Activated CD4-positive, alpha-beta T cell treated with anti-CD3 and anti-CD28 coated beads, Interleukin-2, amount 50 U/mL, for 16 hours (primary cell): Measurements from ENCODE around the gene PROM1.

Source experiments
- DNase-seq: peaks from one replicate; pipeline ENCODE4 v3.0.0-alpha.2; 2020

Gene PROM1

GRCh38 chr4:15982842-15983524 is 100.8 kb downstream of the PROM1 start:
- no peak for DNase-seq

- no peak for DNase-seq
Measured at GRCh38 chr4:15976456-15977447, 107.1 kb downstream of the PROM1 start.

- no peak for DNase-seq
Measured at GRCh38 chr4:15971068-15971801, 112.6 kb downstream of the PROM1 start.

GRCh38 chr4:15968551-15969300 is 115.1 kb downstream of the PROM1 start:
- DNase-seq: no peak

GRCh38 chr4:15965325-15965724 is 118.5 kb downstream of the PROM1 start:
- DNase-seq: no peak

GRCh38 chr4:15964159-15964558 is 119.7 kb downstream of the PROM1 start:
- DNase-seq: no peak

GRCh38 chr4:15963576-15963975 is 120.2 kb downstream of the PROM1 start:
- DNase-seq: peak; percentile 29

- DNase-seq: peak; percentile 45
Measured at GRCh38 chr4:15963001-15963451, 120.8 kb downstream of the PROM1 start, which contains the start of gene FGFBP2. Gene FGFBP2 (minus strand): TSS chr4:15963175. CDS start chr4:15963129, 46 bp downstream.

- no peak for DNase-seq
Measured at GRCh38 chr4:15961781-15962510, 121.9 kb downstream of the PROM1 start.

GRCh38 chr4:15958562-15958961 is 125.3 kb downstream of the PROM1 start:
- no peak for DNase-seq

- peak; percentile 73 for DNase-seq
Measured at GRCh38 chr4:15956179-15956850, 127.5 kb downstream of the PROM1 start.

- DNase-seq: no peak
Measured at GRCh38 chr4:15955670-15956069, 128.2 kb downstream of the PROM1 start.

GRCh38 chr4:15953625-15954024 is 130.2 kb downstream of the PROM1 start:
- no peak for DNase-seq

GRCh38 chr4:15951781-15952180 is 132.0 kb downstream of the PROM1 start:
- no peak for DNase-seq

GRCh38 chr4:15948826-15949225 is 135.0 kb downstream of the PROM1 start:
- no peak for DNase-seq

GRCh38 chr4:15947684-15948083 is 136.1 kb downstream of the PROM1 start:
- DNase-seq: no peak

- no peak for DNase-seq
Measured at GRCh38 chr4:15945516-15945915, 138.3 kb downstream of the PROM1 start.

- no peak for DNase-seq
Measured at GRCh38 chr4:15944895-15945294, 138.9 kb downstream of the PROM1 start.

- no peak for DNase-seq
Measured at GRCh38 chr4:15942283-15942682, 141.5 kb downstream of the PROM1 start.

- no peak for DNase-seq
Measured at GRCh38 chr4:15938640-15939039, 145.2 kb downstream of the PROM1 start, which contains the start of gene FGFBP1. Gene FGFBP1 (minus strand): TSS chr4:15938740. CDS start chr4:15936632, 2,108 bp downstream.

- DNase-seq: no peak
Measured at GRCh38 chr4:15938182-15938581, 145.6 kb downstream of the PROM1 start.
